ENCODE data around the gene PRRG4.

The PRRG4 gene

DNA sequence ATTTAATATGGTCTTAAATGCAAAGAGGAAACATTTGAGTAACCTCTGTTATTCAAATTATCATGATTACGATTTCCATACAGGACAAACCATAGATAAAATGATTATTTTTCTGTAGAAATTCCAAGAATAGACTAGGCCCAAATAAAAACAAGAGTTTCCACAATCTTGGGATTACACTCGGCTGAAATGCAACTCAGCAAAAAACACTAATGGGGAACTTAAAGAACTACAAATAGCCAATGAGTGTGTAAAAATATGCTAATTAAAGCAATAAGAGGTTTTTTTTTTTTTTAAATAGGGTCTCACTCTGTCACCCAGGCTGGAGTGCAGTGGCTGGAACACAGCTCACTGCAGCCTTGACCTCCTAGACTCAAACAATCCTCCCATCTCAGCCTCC, 10.5 kb upstream of the PRRG4 start:
- Histone ChIP-seq H4K20me1 (ENCODE audit: insufficient read depth, low read length) (no peaks in the 10 kb centered on the region), H3K9ac (ENCODE audit: low read depth, low read length) (no peak overlapping the region), H3K4me3 (ENCODE audit: low read depth in 1 of 2, low read length in 2 of 2) (no peak overlapping the region), H3K27ac (ENCODE audit: low read length) (no peak overlapping the region), H3K79me2 (ENCODE audit: insufficient read depth, low read length) (no peaks in the 10 kb centered on the region), H3K9me3 (ENCODE audit: insufficient read depth, low read length, severe bottlenecking) (no peaks in the 10 kb centered on the region), H3K4me1 (ENCODE audit: insufficient read depth, low read length) (no peaks in the 10 kb centered on the region), H3K4me2 (ENCODE audit: insufficient read depth, low read length) (no peak overlapping the region), H2AFZ (ENCODE audit: low read depth, low read length) (no peak overlapping the region), H3K36me3 (ENCODE audit: insufficient read depth, low read length) (no peaks in the 10 kb centered on the region), H3K27me3 (ENCODE audit: insufficient read depth, low read length, poor library complexity) (no peaks in the 10 kb centered on the region)
- TF ChIP-seq, protein P1, sequence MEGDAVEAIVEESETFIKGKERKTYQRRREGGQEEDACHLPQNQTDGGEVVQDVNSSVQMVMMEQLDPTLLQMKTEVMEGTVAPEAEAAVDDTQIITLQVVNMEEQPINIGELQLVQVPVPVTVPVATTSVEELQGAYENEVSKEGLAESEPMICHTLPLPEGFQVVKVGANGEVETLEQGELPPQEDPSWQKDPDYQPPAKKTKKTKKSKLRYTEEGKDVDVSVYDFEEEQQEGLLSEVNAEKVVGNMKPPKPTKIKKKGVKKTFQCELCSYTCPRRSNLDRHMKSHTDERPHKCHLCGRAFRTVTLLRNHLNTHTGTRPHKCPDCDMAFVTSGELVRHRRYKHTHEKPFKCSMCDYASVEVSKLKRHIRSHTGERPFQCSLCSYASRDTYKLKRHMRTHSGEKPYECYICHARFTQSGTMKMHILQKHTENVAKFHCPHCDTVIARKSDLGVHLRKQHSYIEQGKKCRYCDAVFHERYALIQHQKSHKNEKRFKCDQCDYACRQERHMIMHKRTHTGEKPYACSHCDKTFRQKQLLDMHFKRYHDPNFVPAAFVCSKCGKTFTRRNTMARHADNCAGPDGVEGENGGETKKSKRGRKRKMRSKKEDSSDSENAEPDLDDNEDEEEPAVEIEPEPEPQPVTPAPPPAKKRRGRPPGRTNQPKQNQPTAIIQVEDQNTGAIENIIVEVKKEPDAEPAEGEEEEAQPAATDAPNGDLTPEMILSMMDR (IDR thresholded peaks at IDR 0.05; ENCODE audit: borderline replicate concordance, extremely low read depth, low read length, poor library complexity, severe bottlenecking), result no peak
- TF ChIP-seq EZH2 (IDR thresholded peaks at IDR 0.05; ENCODE audit: borderline replicate concordance, low read depth, low read length, severe bottlenecking), result no peak
- no peak for ATAC-seq (ENCODE audit: insufficient read depth, low read depth)
- no peak for DNase-seq

DNA sequence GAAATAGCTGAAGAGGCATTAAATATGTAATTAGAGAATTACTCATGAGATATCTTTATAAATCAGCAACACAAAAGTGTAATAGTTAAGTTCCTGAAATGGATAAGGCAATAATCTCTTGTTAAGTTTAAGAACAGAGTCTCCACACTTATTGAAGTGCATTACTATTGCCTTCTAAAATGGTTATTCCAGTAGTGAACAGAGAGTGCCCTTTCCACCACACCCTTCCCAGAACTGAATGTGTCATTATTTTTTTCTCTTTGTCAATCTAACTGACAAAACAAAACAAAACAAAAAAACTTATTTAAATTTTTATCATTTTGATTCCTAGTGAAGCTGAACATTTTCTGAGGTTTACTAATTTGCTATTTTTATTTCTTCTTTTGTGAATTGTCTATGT, 9.2 kb upstream of the PRRG4 start:
- Histone ChIP-seq H3K4me2 (ENCODE audit: insufficient read depth, low read length) (no peak overlapping the region), H3K79me2 (ENCODE audit: insufficient read depth, low read length) (no peaks in the 10 kb centered on the region), H3K4me3 (ENCODE audit: low read depth in 1 of 2, low read length in 2 of 2) (no peak overlapping the region), H2AFZ (ENCODE audit: low read depth, low read length) (no peak overlapping the region), H3K9me3 (ENCODE audit: insufficient read depth, low read length, severe bottlenecking) (no peaks in the 10 kb centered on the region), H3K4me1 (ENCODE audit: insufficient read depth, low read length) (no peaks in the 10 kb centered on the region), H3K27me3 (ENCODE audit: insufficient read depth, low read length, poor library complexity) (no peaks in the 10 kb centered on the region), H3K36me3 (ENCODE audit: insufficient read depth, low read length) (no peaks in the 10 kb centered on the region), H3K27ac (ENCODE audit: low read length) (no peak overlapping the region), H4K20me1 (ENCODE audit: insufficient read depth, low read length) (no peaks in the 10 kb centered on the region), H3K9ac (ENCODE audit: low read depth, low read length) (no peak overlapping the region)
- TF ChIP-seq EZH2 (IDR thresholded peaks at IDR 0.05; ENCODE audit: borderline replicate concordance, low read depth, low read length, severe bottlenecking), result no peak
- TF ChIP-seq, protein P1 (IDR thresholded peaks at IDR 0.05; ENCODE audit: borderline replicate concordance, extremely low read depth, low read length, poor library complexity, severe bottlenecking), result no peak
- ATAC-seq (ENCODE audit: insufficient read depth, low read depth), result no peak
- DNase-seq, result no peak

DNA sequence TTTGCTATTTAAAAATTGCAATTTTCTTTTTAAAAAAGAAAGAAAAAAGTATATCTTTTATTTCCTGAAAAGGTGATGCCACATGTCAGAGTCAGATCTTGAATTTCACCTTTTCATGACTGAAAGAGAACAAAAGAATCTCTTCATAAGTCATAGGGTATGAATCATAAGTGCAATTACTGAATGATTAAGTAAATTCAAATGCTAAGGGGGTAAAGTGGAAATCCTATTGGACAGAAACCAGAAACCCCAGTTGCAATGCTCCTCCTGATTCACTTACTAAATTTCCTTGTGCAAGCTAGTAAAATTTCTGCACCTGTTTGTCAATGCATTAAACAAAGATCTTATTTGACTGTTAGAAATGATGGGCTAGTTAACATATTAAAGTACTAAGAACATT, 8.2 kb upstream of the PRRG4 start:
- DNase-seq, result no peak
- no peak for TF ChIP-seq EZH2 (IDR thresholded peaks at IDR 0.05; ENCODE audit: borderline replicate concordance, low read depth, low read length, severe bottlenecking)
- TF ChIP-seq, protein P1 (IDR thresholded peaks at IDR 0.05; ENCODE audit: borderline replicate concordance, extremely low read depth, low read length, poor library complexity, severe bottlenecking), result no peak
- H3K4me3 ChIP-seq (ENCODE audit: low read depth in 1 of 2, low read length in 2 of 2), result no peak overlapping the region
- no peak for ATAC-seq (ENCODE audit: insufficient read depth, low read depth)
- H2AFZ ChIP-seq (ENCODE audit: low read depth, low read length), result no peak overlapping the region
- H4K20me1 ChIP-seq (ENCODE audit: insufficient read depth, low read length), result no peaks in the 10 kb centered on the region
- H3K27me3 ChIP-seq (ENCODE audit: insufficient read depth, low read length, poor library complexity), result no peaks in the 10 kb centered on the region
- H3K36me3 ChIP-seq (ENCODE audit: insufficient read depth, low read length), result no peaks in the 10 kb centered on the region
- no peaks in the 10 kb centered on the region for H3K9me3 ChIP-seq (ENCODE audit: insufficient read depth, low read length, severe bottlenecking)
- no peak overlapping the region for H3K4me2 ChIP-seq (ENCODE audit: insufficient read depth, low read length)
- H3K27ac ChIP-seq (ENCODE audit: low read length), result no peak overlapping the region
- H3K9ac ChIP-seq (ENCODE audit: low read depth, low read length), result no peak overlapping the region
- no peaks in the 10 kb centered on the region for H3K4me1 ChIP-seq (ENCODE audit: insufficient read depth, low read length)
- H3K79me2 ChIP-seq (ENCODE audit: insufficient read depth, low read length), result no peaks in the 10 kb centered on the region
